GM04504 (cell line): ENCODE measurements around the gene CNTN1.

Experiments
- DNase-seq: peaks from one replicate; pipeline ENCODE4 v3.0.0-alpha.2; 2012; ENCODE audit warnings: low read depth

CNTN1 gene

GRCh38 chr12:41120211-41120610, 428.0 kb downstream of the CNTN1 start:
- no peak for DNase-seq

GRCh38 chr12:41121374-41121773, 429.1 kb downstream of the CNTN1 start:
- no peak for DNase-seq
